Hematopoietic multipotent progenitor cell (in vitro differentiated cells): ENCODE measurements around the gene CCDC107. TPM values are rescaled to one million over a fixed set of nuclear protein-coding genes. Genes with fewer than 3 reads are reported as not detected.
"Not testable (repeated sequence)": the region's sequence is repeated elsewhere in the genome, so short reads cannot be mapped to it uniquely, and the experiment has no call there.

Experiments
- DNase-seq, 3 donors: peaks; one replicate each; pipeline ENCODE4 v3.0.0-alpha.2; 2011 to 2015; ENCODE audit warnings: low read depth in 2 of 3, low spot score in 2 of 3
- total RNA-seq: library from RNA; depleted of rRNA; stranded (reverse); fragments of >200 nt; gene quantifications from one replicate; pipeline ENCODE4 v1.2.3, GENCODE V29; 2012

The CCDC107 gene
- total RNA-seq, 1 donor: 5.7 TPM

GRCh38 chr9:35637427-35637955 lies 20.6 kb upstream of the CCDC107 start:
- DNase-seq: not testable (repeated sequence)

- peak in 1 of 3 donors; percentile 35 for DNase-seq
Measured at GRCh38 chr9:35638751-35639150, 19.3 kb upstream of the CCDC107 start.

GRCh38 chr9:35639225-35639624 lies 18.9 kb upstream of the CCDC107 start:
- DNase-seq: not testable (repeated sequence)

GRCh38 chr9:35639631-35640030 lies 18.5 kb upstream of the CCDC107 start:
- DNase-seq: no peak

- not testable (repeated sequence) for DNase-seq
Measured at GRCh38 chr9:35640431-35640830, 17.7 kb upstream of the CCDC107 start.

GRCh38 chr9:35641478-35641877 lies 16.6 kb upstream of the CCDC107 start:
- not testable (repeated sequence) for DNase-seq

- DNase-seq: no peak
Measured at GRCh38 chr9:35643046-35643445, 15.0 kb upstream of the CCDC107 start.

GRCh38 chr9:35645736-35646135 lies 12.4 kb upstream of the CCDC107 start:
- DNase-seq: not testable (repeated sequence)

GRCh38 chr9:35646153-35646532 lies 11.9 kb upstream of the CCDC107 start:
- DNase-seq: peak in 1 of 3 donors; percentile 40

- peak; percentile 89 to 94 (median 90) for DNase-seq
Measured at GRCh38 chr9:35646533-35647265, 11.4 kb upstream of the CCDC107 start.

GRCh38 chr9:35649431-35650340 lies 8.4 kb upstream of the CCDC107 start:
- no peak for DNase-seq

- DNase-seq: no peak
Measured at GRCh38 chr9:35650341-35651158, 7.5 kb upstream of the CCDC107 start, which contains the start of gene SIT1. SIT1 (minus strand) TSS chr9:35650931; CDS start chr9:35650853, 78 bp downstream.

- DNase-seq: no peak
Measured at GRCh38 chr9:35651956-35652828, 5.9 kb upstream of the CCDC107 start.

GRCh38 chr9:35652829-35653209 lies 5.3 kb upstream of the CCDC107 start:
- no peak for DNase-seq

- no peak for DNase-seq
Measured at GRCh38 chr9:35653611-35654010, 4.5 kb upstream of the CCDC107 start.

- DNase-seq: no peak
Measured at GRCh38 chr9:35656348-35656747, 1.7 kb upstream of the CCDC107 start.

GRCh38 chr9:35656831-35657545 lies 1.1 kb upstream of the CCDC107 start:
- no peak for DNase-seq

GRCh38 chr9:35657546-35658136 lies 451 bp upstream of the CCDC107 start, which contains the start of gene RMRP:
RMRP (minus strand) TSS chr9:35658019.
- peak; percentile 90 to 96 (median 92) for DNase-seq

- no peak for DNase-seq
Measured at GRCh38 chr9:35658968-35659220, 802 bp downstream of the CCDC107 start.
